ENCODE measurements around the gene SLC2A9.

GRCh38 chr4:10034136-10034535, 12.8 kb upstream of the SLC2A9 start:
- no peak for TF ChIP-seq EZH2 (IDR thresholded peaks at IDR 0.05; ENCODE audit: borderline replicate concordance)
- TF ChIP-seq, protein P1, sequence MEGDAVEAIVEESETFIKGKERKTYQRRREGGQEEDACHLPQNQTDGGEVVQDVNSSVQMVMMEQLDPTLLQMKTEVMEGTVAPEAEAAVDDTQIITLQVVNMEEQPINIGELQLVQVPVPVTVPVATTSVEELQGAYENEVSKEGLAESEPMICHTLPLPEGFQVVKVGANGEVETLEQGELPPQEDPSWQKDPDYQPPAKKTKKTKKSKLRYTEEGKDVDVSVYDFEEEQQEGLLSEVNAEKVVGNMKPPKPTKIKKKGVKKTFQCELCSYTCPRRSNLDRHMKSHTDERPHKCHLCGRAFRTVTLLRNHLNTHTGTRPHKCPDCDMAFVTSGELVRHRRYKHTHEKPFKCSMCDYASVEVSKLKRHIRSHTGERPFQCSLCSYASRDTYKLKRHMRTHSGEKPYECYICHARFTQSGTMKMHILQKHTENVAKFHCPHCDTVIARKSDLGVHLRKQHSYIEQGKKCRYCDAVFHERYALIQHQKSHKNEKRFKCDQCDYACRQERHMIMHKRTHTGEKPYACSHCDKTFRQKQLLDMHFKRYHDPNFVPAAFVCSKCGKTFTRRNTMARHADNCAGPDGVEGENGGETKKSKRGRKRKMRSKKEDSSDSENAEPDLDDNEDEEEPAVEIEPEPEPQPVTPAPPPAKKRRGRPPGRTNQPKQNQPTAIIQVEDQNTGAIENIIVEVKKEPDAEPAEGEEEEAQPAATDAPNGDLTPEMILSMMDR (IDR thresholded peaks at IDR 0.05; ENCODE audit: poor library complexity) = no peak

All from hepatocyte (in vitro differentiated cells).